ENCODE results near the gene FHL2. TPM values are rescaled to one million over a fixed set of nuclear protein-coding genes. Genes with fewer than 3 reads are reported as not detected.
A peak's percentile ranks its signal among the peaks of the same experiment; 100 is the strongest.

Gene FHL2
- total and polyA plus RNA-seq, 2 experiments from 2014 or later, result 612 to 1,288 TPM

- DNase-seq (ENCODE audit: low read depth in 1 of 2, low spot score in 1 of 2), result peak in 1 of 2 donors; percentile 62
- Histone ChIP-seq H3K9me3 (ENCODE audit: low read depth) (no peaks in the 10 kb centered on the region), H3K27me3 (no peaks in the 10 kb centered on the region), H3K36me3 (peaks cover 74% of the 10 kb centered on the region), H3K27ac (peak overlapping the region; percentile 80), H3K4me3 (no peak overlapping the region), H3K4me1 (ENCODE audit: low read depth) (peaks cover 39% of the 10 kb centered on the region)
- TF ChIP-seq, protein P1, sequence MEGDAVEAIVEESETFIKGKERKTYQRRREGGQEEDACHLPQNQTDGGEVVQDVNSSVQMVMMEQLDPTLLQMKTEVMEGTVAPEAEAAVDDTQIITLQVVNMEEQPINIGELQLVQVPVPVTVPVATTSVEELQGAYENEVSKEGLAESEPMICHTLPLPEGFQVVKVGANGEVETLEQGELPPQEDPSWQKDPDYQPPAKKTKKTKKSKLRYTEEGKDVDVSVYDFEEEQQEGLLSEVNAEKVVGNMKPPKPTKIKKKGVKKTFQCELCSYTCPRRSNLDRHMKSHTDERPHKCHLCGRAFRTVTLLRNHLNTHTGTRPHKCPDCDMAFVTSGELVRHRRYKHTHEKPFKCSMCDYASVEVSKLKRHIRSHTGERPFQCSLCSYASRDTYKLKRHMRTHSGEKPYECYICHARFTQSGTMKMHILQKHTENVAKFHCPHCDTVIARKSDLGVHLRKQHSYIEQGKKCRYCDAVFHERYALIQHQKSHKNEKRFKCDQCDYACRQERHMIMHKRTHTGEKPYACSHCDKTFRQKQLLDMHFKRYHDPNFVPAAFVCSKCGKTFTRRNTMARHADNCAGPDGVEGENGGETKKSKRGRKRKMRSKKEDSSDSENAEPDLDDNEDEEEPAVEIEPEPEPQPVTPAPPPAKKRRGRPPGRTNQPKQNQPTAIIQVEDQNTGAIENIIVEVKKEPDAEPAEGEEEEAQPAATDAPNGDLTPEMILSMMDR (IDR thresholded peaks at IDR 0.05; ENCODE audit: low read depth, low read length), result no peak
These were observed 25.5 kb downstream of the FHL2 start for GRCh38 chr2:105373344-105373781.

DNA sequence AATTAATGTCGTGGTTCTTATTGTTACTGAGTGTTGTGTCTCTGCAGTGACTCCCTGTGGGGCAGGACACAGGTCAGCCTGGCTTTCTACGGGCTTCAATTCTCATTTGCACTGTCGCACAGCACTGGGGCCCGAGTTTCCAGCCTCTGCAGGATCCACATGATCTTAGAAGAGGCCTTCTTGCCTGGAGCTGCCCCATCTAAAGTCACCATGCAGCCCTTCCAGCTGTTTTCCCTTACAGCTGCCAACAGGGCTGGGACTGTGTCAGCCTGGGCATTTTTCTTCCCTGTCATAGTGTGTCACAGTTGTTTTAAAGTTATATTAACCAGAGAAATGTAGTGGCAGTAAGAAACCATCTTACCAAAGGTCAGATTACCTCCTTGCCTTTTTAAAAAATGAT, 27.0 kb downstream of the FHL2 start:
- Histone ChIP-seq H3K4me1 (ENCODE audit: low read depth) (peaks cover 31% of the 10 kb centered on the region), H3K27me3 (no peaks in the 10 kb centered on the region), H3K36me3 (peaks cover 86% of the 10 kb centered on the region), H3K4me3 (no peak overlapping the region), H3K9me3 (ENCODE audit: low read depth) (no peaks in the 10 kb centered on the region), H3K27ac (peak overlapping the region; percentile 80)
- TF ChIP-seq, protein P1 (IDR thresholded peaks at IDR 0.05; ENCODE audit: low read depth, low read length), result no peak
- DNase-seq (ENCODE audit: low read depth in 1 of 2, low spot score in 1 of 2), result no peak

DNA sequence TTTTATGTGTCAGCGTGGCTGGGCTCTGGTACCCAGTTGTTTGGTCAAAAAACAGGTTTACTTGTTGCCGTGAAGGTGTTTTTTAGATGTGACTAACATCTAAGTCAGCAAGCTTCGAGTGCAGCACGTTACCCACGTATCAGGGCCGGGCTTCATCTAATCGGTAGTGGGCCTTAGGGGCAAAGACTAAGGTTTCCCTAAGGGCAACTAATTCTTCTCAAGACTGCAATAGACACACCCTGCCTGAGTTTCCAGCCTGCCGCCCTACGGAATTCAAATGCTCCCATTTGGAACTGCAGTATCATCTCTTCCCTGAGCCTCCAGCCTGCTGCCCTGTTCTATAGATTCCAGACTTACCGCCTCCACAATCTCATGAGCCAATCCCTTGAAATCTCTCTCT, 27.7 kb downstream of the FHL2 start:
- TF ChIP-seq, protein P1 (IDR thresholded peaks at IDR 0.05; ENCODE audit: low read depth, low read length), result no peak
- Histone ChIP-seq H3K4me3 (no peak overlapping the region), H3K4me1 (ENCODE audit: low read depth) (peaks cover 25% of the 10 kb centered on the region), H3K27me3 (no peaks in the 10 kb centered on the region), H3K9me3 (ENCODE audit: low read depth) (no peaks in the 10 kb centered on the region), H3K27ac (peak overlapping the region; percentile 80), H3K36me3 (peaks cover 90% of the 10 kb centered on the region)
- no peak for DNase-seq (ENCODE audit: low read depth in 1 of 2, low spot score in 1 of 2)

DNA sequence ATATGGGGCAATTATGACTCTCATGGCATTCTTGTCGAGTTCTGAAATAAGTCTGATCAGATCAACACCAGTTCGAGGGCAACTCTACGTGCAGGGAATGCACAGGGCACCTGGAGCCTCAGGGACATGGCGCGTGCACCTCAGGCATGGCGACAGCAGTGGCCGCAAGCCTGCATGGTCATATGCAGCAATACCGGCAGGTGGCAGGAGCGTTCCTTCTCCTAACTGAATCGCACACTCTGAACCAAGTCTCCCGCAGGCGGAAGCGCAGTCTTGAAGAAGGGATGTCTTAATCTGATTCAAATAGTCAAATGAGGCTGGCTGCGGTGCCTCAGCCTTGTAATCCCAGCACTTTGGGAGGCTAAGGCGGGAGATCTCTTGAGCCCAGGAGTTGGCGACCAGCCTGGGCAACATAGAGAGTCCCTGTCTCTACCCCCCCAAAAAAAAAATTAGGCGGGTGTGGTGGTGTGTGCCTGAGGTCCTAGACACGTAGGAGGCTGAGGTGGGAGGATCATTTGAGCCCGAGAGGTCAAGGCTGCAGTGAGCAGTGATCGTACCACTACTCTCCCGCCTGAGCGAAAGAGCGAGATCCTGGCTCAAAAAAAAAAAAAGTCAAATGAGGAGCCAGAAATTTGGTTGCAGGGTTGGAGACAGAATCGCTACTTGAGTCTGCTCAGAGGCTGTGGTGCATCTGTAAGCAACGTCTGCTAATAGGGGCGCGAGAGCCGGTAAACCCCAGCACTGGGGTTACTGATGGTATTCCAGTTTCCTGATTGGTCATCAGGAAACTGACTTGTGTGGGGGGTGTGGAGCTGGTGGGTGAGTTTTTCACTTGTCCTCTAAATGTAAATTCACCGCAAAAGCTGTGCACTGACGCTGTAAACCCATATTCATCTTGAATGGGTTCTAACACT, 28.8 kb downstream of the FHL2 start:
- TF ChIP-seq, protein P1 (IDR thresholded peaks at IDR 0.05; ENCODE audit: low read depth, low read length), result peak; percentile 87
- DNase-seq (ENCODE audit: low read depth in 1 of 2, low spot score in 1 of 2), result peak; percentile 83 to 92
- H3K36me3 ChIP-seq, result peaks cover 85% of the 10 kb centered on the region
- peaks cover 13% of the 10 kb centered on the region for H3K4me1 ChIP-seq (ENCODE audit: low read depth)
- no peaks in the 10 kb centered on the region for H3K9me3 ChIP-seq (ENCODE audit: low read depth)
- peak overlapping the region; percentile 80 for H3K27ac ChIP-seq
- H3K27me3 ChIP-seq, result no peaks in the 10 kb centered on the region
- H3K4me3 ChIP-seq, result no peak overlapping the region

DNA sequence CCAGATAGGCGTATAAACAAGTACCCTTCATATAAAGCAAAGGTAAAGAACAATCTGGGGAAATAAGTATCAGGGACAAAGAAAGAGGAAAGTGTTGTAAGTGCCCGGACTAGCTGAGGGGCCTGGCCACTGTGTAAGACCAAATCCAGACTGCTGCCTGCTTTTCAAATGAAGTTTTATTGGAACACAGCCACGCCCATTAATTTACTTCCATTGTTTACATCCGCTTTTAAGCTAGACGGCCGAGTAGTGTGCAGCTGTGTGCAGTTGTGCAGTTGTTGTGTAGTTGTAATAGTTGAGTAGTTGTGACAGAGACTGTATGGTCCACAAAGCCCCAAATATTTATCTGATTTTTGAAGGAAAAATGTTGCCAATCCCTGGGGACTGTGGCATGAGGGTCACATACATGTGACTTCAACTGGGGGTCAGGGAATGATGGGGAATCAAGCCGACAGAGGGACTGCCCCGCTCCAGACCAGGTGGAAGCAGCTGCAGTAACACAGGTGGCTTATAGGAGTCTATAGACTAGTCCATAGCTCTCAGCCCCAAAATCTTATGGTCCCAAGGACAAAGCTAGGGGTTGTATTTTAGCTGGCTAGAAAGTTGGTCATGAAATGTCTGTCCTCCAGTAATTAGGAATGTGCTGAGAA, 30.0 kb downstream of the FHL2 start:
- no peaks in the 10 kb centered on the region for H3K9me3 ChIP-seq (ENCODE audit: low read depth)
- peaks cover 86% of the 10 kb centered on the region for H3K36me3 ChIP-seq
- H3K27me3 ChIP-seq, result no peaks in the 10 kb centered on the region
- H3K4me3 ChIP-seq, result no peak overlapping the region
- TF ChIP-seq, protein P1 (IDR thresholded peaks at IDR 0.05; ENCODE audit: low read depth, low read length), result no peak
- DNase-seq (ENCODE audit: low read depth in 1 of 2, low spot score in 1 of 2), result no peak
- H3K27ac ChIP-seq, result peak overlapping the region; percentile 61
- peaks cover 4% of the 10 kb centered on the region for H3K4me1 ChIP-seq (ENCODE audit: low read depth)
